GM12874 (cell line): ENCODE data around the gene PDILT.

Source experiments
- TF ChIP-seq, protein P1 (sequence below): IDR thresholded peaks from 2 replicates; pipeline ENCODE4 v1.5.1; 2011; ENCODE audit warnings: low read depth, mild to moderate bottlenecking, control low read depth, low read length, moderate library complexity; ENCODE audit not compliant: insufficient read depth

The PDILT gene

DNA sequence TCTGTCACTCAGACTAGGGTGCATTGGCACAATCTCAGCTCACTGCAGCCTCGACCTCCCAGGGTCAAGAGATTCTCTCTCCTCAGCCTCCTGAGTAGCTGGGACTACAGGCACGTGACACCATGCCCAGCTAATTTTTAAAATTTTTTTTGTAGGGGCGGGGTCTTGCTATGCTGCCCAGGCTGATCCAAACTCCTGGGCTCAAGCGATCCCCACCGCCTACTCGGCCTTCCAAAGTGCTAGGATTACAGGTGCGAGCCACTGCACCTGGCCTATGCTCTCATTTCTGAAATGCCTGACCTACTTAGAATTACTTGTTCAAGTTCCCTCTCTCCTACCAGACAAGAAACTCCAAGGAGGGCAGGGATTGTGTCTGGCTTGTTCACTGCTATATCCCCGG, 72.1 kb downstream of the PDILT start:
- TF ChIP-seq, protein P1, sequence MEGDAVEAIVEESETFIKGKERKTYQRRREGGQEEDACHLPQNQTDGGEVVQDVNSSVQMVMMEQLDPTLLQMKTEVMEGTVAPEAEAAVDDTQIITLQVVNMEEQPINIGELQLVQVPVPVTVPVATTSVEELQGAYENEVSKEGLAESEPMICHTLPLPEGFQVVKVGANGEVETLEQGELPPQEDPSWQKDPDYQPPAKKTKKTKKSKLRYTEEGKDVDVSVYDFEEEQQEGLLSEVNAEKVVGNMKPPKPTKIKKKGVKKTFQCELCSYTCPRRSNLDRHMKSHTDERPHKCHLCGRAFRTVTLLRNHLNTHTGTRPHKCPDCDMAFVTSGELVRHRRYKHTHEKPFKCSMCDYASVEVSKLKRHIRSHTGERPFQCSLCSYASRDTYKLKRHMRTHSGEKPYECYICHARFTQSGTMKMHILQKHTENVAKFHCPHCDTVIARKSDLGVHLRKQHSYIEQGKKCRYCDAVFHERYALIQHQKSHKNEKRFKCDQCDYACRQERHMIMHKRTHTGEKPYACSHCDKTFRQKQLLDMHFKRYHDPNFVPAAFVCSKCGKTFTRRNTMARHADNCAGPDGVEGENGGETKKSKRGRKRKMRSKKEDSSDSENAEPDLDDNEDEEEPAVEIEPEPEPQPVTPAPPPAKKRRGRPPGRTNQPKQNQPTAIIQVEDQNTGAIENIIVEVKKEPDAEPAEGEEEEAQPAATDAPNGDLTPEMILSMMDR: no peak

DNA sequence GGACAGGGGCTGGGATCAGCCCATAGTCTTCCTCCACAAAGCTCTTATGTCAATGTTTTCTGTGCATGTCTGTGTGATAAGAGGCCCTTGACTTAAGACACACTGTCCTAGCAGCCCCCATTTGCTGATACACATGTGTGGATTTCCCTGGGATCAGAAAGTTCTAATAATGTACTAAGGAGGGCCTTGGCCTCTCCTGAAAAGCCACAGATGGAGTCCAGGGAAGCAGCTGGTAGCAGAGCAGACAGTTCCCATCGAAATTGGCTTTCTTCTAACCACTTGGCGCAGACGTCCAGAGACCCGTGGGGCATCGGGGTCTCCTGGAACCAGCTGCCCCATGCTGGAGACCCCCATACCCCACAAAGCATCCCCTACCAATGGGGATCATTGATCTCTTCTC, 72.9 kb downstream of the PDILT start:
- TF ChIP-seq, protein P1: no peak

DNA sequence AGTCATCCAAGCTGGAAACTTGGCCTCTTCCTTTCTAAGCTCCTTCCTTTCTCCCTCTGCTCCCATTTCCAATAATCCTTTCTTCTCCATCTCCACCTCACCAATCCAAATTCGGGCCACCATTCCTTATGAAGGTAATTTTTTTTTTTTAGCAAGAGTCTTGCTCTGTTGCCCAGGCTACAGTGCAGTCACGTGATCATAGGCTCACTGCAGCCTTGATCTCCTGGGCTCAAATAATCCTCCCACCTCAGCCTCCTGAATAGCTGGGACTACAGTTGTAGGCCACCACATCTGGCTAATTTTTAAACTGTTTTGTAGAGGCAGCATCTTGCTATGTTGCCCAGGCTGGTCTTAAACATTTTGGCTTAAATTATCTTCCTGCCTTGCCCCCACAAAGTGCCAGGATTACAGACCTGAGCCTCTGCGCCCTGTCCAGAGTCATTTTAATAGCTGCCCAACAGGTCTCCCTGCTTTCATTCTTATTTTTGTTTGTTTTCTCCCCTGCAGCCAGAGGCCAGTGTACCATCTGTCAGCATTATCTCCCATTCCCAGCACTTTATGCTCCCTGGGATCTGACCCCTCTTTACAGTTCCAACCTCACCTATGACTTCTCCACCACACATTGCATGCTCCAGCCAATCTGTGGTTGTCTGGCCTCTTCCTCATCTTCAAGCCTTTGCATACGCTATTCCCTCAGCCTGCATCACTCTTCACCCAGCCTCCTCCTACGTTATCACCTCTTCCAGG, 75.0 kb downstream of the PDILT start:
- TF ChIP-seq, protein P1: no peak

- TF ChIP-seq, protein P1: no peak
Measured at GRCh38 chr16:20327444-20328041, 77.0 kb downstream of the PDILT start, which contains the start of gene GP2. TSS of gene GP2 (minus strand) at chr16:20327513. CDS start at chr16:20326431, 1,082 bp downstream.

- TF ChIP-seq, protein P1: no peak
Measured at GRCh38 chr16:20326321-20326720, 78.2 kb downstream of the PDILT start.

GRCh38 chr16:20325005-20325404, 79.5 kb downstream of the PDILT start:
- TF ChIP-seq, protein P1: no peak

- TF ChIP-seq, protein P1: no peak
Measured at GRCh38 chr16:20323591-20324117, 80.9 kb downstream of the PDILT start.
